Testis (tissue), 3 donors: ENCODE results near the gene PC. TPM values are rescaled to one million over a fixed set of nuclear protein-coding genes. Genes with fewer than 3 reads are reported as not detected.

Experiments
- DNase-seq: peaks from one replicate; pipeline ENCODE4 v3.0.0-alpha.2; 2019
- H3K27ac ChIP-seq, 2 donors: fragments of 200-600 bp; sonication (generic); one replicate each; pipeline ENCODE4 v1.5.1; 2019
- H3K27me3 ChIP-seq: fragments of 200-600 bp; sonication (generic); one replicate; pipeline ENCODE4 v1.5.1; 2019
- H3K36me3 ChIP-seq: fragments of 200-600 bp; sonication (generic); one replicate; pipeline ENCODE4 v1.5.1; 2017; ENCODE audit warnings: low read depth; ENCODE audit errors: missing control alignments
- H3K4me1 ChIP-seq: fragments of 200-600 bp; sonication (generic); one replicate; pipeline ENCODE4 v1.5.1; 2019
- H3K4me3 ChIP-seq, 2 donors: fragments of 200-600 bp; sonication (generic); one replicate each; pipeline ENCODE4 v1.5.1; 2017 to 2019
- H3K9me3 ChIP-seq: fragments of 200-600 bp; sonication (generic); one replicate; pipeline ENCODE4 v1.5.1; 2017
- CTCF ChIP-seq, 3 experiments: fragments of 450-650 bp in 2 of 3; fragments of 200-600 bp in 1 of 3; sonication (generic) in 1 of 3; IDR thresholded peaks; one replicate each; pipeline ENCODE4 v1.5.1; 2016 to 2019; ENCODE audit warnings: antibody characterized with exemption in 3 of 3, mild to moderate bottlenecking in 2 of 3, moderate library complexity in 1 of 3
- POLR2A ChIP-seq: fragments of 450-650 bp; IDR thresholded peaks from one replicate; pipeline ENCODE4 v1.6.1; 2017; ENCODE audit warnings: antibody characterized with exemption, mild to moderate bottlenecking, moderate library complexity
- WGBS, 2 donors: methylation state at CpG; one replicate each; pipeline ENCODE4 v1.1.5; 2018; 5-methylcytosine and 5-hydroxymethylcytosine counted together
- intact Hi-C: fragments of 100-400 bp; cut with DNase I; formaldehyde crosslinking; loops from one replicate; pipeline ENCODE4 v1.15.1; 2023; ENCODE audit warnings: low total_unique reads
- polyA plus RNA-seq: library from polyadenylated mRNA; stranded (reverse); fragments of 350-450 nt; fragmentation: Illumina TruSeq; extraction: RNeasy Lipid Tissue Mini Kit (QIAGEN cat#74804); gene quantifications from one replicate; pipeline ENCODE4 v1.2.3, GENCODE V29; 2014; ENCODE audit warnings: low read depth, low replicate concordance; ENCODE audit not compliant: insufficient read depth
- total RNA-seq, 2 donors: library from RNA; depleted of rRNA; stranded (reverse); fragments of >200 nt; gene quantifications; one replicate each; pipeline ENCODE4 v1.2.3, GENCODE V29; 2016

The PC gene
- total and polyA plus RNA-seq, 3 donors from 2014 or later, result 40.9 to 53.1 (median 46.0) TPM

- intact Hi-C loops, result no loop called here
Measured at GRCh38 chr11:66958956-66959274, 732 bp upstream of the PC start.

DNA sequence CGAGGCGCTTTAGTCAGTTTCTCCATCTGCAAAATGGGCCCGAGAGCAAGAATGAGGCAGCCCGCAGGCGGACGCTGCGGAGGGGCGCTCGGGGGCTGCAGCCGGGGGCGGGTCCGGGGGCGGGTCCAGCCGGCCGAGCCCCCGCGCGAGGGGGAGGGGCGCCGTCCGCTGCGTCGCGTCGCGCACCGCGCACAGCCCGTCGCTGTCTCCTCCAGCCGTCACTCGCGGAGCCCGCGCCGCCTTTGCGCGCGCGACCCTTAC is 282 bp downstream of the PC start:
- H3K9me3 ChIP-seq, result no peaks in the 10 kb centered on the region
- H3K4me1 ChIP-seq, result peaks cover 8% of the 10 kb centered on the region
- H3K36me3 ChIP-seq, result no peaks in the 10 kb centered on the region
- H3K4me3 ChIP-seq, result peak overlapping the region; percentile 72
- no peak for DNase-seq
- 0% methylated on average over 28 to 31 of the region's 40 CpGs for WGBS, 2 donors
- no peaks in the 10 kb centered on the region for H3K27me3 ChIP-seq
- TF ChIP-seq CTCF (IDR thresholded peaks at IDR 0.05) (no peak), POLR2A (no peak)
- intact Hi-C loops, result no loop called here
- peak overlapping the region; percentile 48 to 60 for H3K27ac ChIP-seq

More at GRCh38 chr11:66958956-66959274, 732 bp upstream of the PC start:
- no peak overlapping the region for H3K27ac ChIP-seq
- no peaks in the 10 kb centered on the region for H3K9me3 ChIP-seq
- H3K4me3 ChIP-seq, result peak overlapping the region in 1 of 2 donors; percentile 72
- no peaks in the 10 kb centered on the region for H3K36me3 ChIP-seq
- no peak for DNase-seq
- no peak for TF ChIP-seq CTCF (IDR thresholded peaks at IDR 0.05)
- no peak for TF ChIP-seq POLR2A
- no peaks in the 10 kb centered on the region for H3K27me3 ChIP-seq
- H3K4me1 ChIP-seq, result peaks cover 8% of the 10 kb centered on the region
- 23% methylated on average over 10 of the region's 10 CpGs for WGBS, 2 donors

DNA sequence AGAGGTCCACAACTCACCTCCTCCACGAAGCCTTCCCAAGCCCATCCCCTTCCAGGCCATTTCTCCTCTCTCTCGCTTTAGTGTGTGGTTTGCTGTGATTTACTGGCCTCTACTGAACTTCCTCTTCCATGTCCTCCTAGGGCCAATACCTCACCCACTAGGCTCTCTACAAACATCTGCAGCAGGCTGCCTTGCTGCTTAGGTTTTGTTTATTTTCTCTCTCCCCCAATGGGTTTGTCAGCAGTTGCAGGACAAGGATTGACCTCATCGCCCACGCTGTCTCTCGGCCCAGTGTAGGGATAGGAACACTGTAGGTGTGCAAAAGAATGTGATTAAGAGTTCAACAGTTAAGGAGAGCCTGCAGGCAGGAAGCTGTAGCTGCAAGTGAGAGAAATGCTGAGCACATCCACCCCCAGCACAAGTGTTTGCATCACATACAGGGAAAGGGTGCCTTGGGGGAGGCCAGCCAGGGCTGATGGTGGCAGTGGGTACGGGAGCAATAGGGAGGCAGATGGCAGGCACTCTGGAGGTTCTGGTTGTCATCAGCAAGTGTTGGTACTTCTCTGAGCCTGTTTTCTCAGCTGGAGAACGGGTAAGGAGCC is 1.4 kb downstream of the PC start:
- DNase-seq, result peak; percentile 25
- peak overlapping the region in 1 of 2 donors; percentile 60 for H3K27ac ChIP-seq

GRCh38 chr11:66953081-66953833 is 4.9 kb downstream of the PC start:
- Histone ChIP-seq H3K27ac (no peak overlapping the region), H3K9me3 (no peaks in the 10 kb centered on the region), H3K27me3 (no peaks in the 10 kb centered on the region), H3K36me3 (no peaks in the 10 kb centered on the region), H3K4me1 (peaks cover 3% of the 10 kb centered on the region), H3K4me3 (no peak overlapping the region)
- TF ChIP-seq POLR2A, result no peak
- TF ChIP-seq CTCF (IDR thresholded peaks at IDR 0.05), result no peak
- intact Hi-C loops, result no loop called here
- 87 to 90% methylated on average over 13 of the region's 13 CpGs for WGBS, 2 donors
- DNase-seq, result no peak

More for the DNA sequence above, 1.4 kb downstream of the PC start:
- Histone ChIP-seq H3K9me3 (no peaks in the 10 kb centered on the region), H3K4me3 (no peak overlapping the region), H3K27me3 (no peaks in the 10 kb centered on the region), H3K4me1 (peaks cover 8% of the 10 kb centered on the region), H3K36me3 (no peaks in the 10 kb centered on the region)
- intact Hi-C loops, result no loop called here
- 43 to 52% methylated on average over 6 to 7 of the region's 7 CpGs for WGBS, 2 donors
- TF ChIP-seq POLR2A (no peak), CTCF (IDR thresholded peaks at IDR 0.05) (no peak)

DNA sequence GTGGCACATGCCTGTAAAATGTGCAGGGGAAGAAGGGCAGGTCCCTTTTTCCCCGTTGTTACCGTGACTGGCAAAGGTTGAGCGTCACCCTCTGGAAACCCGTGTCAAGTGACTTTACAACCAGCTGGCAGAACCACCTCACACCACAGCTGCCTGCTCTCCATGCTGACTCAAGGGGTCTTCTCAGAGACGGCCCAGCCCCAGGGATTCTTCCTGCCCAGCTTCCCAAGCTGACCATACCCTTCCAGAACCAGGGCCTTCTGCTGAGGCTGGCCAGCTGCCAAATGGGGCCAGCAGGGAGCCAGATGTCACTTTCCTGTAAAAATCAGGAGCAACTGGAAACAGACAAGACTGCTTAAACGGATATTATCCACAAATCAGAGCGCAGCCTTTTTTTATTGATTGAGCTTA is 6.3 kb downstream of the PC start:
- no peak overlapping the region for H3K4me3 ChIP-seq
- H3K36me3 ChIP-seq, result no peaks in the 10 kb centered on the region
- intact Hi-C loops, result no loop called here
- DNase-seq, result no peak
- H3K9me3 ChIP-seq, result no peaks in the 10 kb centered on the region
- WGBS, 2 donors, result 70 to 77% methylated on average over 7 of the region's 7 CpGs
- no peaks in the 10 kb centered on the region for H3K27me3 ChIP-seq
- H3K4me1 ChIP-seq, result peaks cover 2% of the 10 kb centered on the region
- TF ChIP-seq POLR2A (no peak), CTCF (IDR thresholded peaks at IDR 0.05) (no peak)
- no peak overlapping the region for H3K27ac ChIP-seq
